Measurements from ENCODE around the gene SHROOM3.

- TF ChIP-seq POLR2A (IDR thresholded peaks at IDR 0.05) (no peak), CTCF (IDR thresholded peaks at IDR 0.05) (no peak)
These were observed 112.0 kb downstream of the SHROOM3 start for GRCh38 chr4:76546759-76547742.
